Body of pancreas (tissue), 4 donors: ENCODE data around the gene BMPR1B.

Experiments used
- CTCF ChIP-seq, 7 experiments: fragments of 450-650 bp in 4 of 7; fragments of 200-600 bp in 3 of 7; sonication (generic) in 3 of 7; IDR thresholded peaks; one replicate each; pipeline ENCODE4 v1.5.1; 2016 to 2019; ENCODE audit warnings: antibody characterized with exemption in 7 of 7
- POLR2A ChIP-seq, 3 donors: fragments of 450-650 bp; IDR thresholded peaks; one replicate each; pipeline ENCODE4 v1.6.1; 2016; ENCODE audit warnings: antibody characterized with exemption in 3 of 3, mild to moderate bottlenecking in 2 of 3

GRCh38 chr4:95122001-95122400 is 364.2 kb downstream of the BMPR1B start:
- TF ChIP-seq CTCF (IDR thresholded peaks at IDR 0.05) (no peak), POLR2A (IDR thresholded peaks at IDR 0.05) (no peak)
